ENCODE measurements around the gene NUDT11.

DNA sequence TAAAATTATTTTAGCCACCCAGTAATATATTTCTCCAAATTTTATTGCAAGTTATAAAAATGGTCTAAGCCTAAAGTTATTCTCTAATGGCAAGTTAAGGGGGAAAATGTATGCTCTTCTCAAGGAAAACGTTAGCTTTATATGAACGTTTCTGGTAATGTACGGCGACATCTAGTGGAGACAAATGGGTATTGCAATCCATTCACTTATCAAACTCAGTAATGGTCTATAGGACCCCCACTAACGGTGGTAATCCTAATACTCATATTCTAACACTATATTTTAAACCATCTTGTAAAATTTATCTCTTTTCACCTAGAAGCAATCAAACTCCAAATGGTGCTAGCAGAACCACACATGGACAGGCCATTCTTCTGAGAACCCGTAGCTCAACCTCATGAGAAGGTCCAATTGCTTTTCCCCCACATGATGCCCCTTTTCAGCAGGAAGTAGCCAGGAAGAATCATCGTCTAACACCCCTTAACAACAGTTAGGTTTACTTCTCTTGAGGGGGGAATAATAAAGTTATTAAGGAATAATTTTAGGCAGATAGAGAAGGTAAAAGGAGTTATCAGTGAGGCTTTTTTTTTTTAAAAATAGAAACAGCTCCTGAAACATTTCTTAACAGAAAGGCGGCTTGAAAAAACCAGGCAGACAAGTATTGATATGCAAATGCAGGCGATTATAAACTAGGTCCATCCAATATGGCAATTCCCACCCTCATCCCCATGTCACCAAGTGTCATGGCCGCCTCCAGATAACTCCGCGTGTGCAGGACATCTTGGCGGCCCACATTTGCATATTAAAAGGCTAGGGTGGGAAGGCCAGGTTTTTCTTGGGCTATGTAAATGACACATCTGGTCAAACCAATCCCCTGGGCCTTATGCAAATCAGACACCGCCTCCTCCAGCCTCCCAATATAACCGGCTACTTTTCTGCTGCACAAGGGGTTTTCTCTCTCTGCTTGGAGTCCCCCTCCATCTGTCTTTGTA, 35.0 kb downstream of the NUDT11 start:
- TF ChIP-seq, protein P1, sequence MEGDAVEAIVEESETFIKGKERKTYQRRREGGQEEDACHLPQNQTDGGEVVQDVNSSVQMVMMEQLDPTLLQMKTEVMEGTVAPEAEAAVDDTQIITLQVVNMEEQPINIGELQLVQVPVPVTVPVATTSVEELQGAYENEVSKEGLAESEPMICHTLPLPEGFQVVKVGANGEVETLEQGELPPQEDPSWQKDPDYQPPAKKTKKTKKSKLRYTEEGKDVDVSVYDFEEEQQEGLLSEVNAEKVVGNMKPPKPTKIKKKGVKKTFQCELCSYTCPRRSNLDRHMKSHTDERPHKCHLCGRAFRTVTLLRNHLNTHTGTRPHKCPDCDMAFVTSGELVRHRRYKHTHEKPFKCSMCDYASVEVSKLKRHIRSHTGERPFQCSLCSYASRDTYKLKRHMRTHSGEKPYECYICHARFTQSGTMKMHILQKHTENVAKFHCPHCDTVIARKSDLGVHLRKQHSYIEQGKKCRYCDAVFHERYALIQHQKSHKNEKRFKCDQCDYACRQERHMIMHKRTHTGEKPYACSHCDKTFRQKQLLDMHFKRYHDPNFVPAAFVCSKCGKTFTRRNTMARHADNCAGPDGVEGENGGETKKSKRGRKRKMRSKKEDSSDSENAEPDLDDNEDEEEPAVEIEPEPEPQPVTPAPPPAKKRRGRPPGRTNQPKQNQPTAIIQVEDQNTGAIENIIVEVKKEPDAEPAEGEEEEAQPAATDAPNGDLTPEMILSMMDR (conservative IDR thresholded peaks at IDR 0.05; ENCODE audit: low read length) = peak; percentile 77
- no peak for TF ChIP-seq EZH2phosphoT487 (IDR thresholded peaks at IDR 0.05; ENCODE audit: borderline replicate concordance, low read depth, low read length)

Measured in OCI-LY7 (cell line).